Prostate gland (tissue), 2 donors: Measurements from ENCODE around the gene TMEM141.
"Not testable (repeated sequence)": the region's sequence is repeated elsewhere in the genome, so short reads cannot be mapped to it uniquely, and the experiment has no call there.

ENCODE experiments used
- POLR2A ChIP-seq: fragments of 450-650 bp; IDR thresholded peaks from one replicate; pipeline ENCODE4 v1.6.1; 2016; ENCODE audit warnings: antibody characterized with exemption, mild to moderate bottlenecking
- POLR2AphosphoS5 ChIP-seq: sonication (generic); formaldehyde crosslinking; IDR thresholded peaks from one replicate; pipeline ENCODE4 v1.6.1; 2017; ENCODE audit warnings: antibody characterized with exemption
- TF ChIP-seq, protein P1 (sequence below), 4 experiments: fragments of 200-600 bp in 2 of 4; fragments of 450-650 bp in 2 of 4; sonication (generic) in 2 of 4; IDR thresholded peaks; 1 replicate in 3 of 4; 2 replicates in 1 of 4; pipeline ENCODE4 v1.5.1; 2016 to 2019; ENCODE audit warnings: antibody characterized with exemption in 4 of 4, mild to moderate bottlenecking in 2 of 4, moderate library complexity in 2 of 4

DNA sequence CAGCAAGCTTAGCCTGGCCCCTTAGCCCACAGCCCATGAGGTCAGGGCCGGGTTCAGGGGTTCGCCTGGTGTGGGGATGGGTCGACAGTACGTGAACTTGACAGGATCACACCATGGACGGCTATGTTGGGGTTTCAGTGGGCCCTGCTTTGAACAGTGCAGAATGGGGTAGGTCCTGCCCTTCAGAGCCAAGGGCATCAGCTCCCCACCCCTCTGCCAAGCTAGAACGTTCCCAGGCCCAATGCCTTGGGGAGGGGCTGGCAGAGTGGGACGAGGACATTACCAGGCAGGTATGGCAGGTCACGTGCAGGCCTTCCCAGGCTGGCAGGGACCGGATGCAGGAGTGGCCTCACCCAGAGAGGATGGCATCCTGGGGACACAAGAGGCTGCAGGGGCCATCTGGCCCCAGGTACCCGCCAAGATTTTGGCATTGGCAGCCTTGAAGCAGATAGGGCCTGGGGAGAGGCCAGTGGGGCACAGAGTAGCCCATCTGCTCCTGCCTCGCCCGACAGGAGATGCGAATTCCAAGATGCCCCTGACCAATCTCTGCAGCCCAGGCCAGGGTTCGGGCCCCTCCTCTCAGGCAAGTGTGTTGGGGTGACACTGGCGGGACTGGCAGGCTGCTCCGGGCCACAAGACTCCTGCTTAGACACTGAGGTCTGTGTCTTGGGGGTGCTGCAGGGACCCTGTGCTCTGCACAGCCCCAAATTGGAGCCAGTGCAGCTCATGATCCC is 50.7 kb downstream of the TMEM141 start:
- TF ChIP-seq POLR2A, POLR2AphosphoS5: not testable (repeated sequence)
- TF ChIP-seq, protein P1, sequence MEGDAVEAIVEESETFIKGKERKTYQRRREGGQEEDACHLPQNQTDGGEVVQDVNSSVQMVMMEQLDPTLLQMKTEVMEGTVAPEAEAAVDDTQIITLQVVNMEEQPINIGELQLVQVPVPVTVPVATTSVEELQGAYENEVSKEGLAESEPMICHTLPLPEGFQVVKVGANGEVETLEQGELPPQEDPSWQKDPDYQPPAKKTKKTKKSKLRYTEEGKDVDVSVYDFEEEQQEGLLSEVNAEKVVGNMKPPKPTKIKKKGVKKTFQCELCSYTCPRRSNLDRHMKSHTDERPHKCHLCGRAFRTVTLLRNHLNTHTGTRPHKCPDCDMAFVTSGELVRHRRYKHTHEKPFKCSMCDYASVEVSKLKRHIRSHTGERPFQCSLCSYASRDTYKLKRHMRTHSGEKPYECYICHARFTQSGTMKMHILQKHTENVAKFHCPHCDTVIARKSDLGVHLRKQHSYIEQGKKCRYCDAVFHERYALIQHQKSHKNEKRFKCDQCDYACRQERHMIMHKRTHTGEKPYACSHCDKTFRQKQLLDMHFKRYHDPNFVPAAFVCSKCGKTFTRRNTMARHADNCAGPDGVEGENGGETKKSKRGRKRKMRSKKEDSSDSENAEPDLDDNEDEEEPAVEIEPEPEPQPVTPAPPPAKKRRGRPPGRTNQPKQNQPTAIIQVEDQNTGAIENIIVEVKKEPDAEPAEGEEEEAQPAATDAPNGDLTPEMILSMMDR (IDR thresholded peaks at IDR 0.05) = not testable (repeated sequence)
